Activated T-cell treated with anti-CD3 and anti-CD28 coated beads for 48 hours (primary cell): Measurements from ENCODE around the gene CMC1.

ENCODE experiments used
- DNase-seq: peaks from one replicate; pipeline ENCODE4 v3.0.0-alpha.2; 2020; ENCODE audit warnings: low read depth

Gene CMC1

DNA sequence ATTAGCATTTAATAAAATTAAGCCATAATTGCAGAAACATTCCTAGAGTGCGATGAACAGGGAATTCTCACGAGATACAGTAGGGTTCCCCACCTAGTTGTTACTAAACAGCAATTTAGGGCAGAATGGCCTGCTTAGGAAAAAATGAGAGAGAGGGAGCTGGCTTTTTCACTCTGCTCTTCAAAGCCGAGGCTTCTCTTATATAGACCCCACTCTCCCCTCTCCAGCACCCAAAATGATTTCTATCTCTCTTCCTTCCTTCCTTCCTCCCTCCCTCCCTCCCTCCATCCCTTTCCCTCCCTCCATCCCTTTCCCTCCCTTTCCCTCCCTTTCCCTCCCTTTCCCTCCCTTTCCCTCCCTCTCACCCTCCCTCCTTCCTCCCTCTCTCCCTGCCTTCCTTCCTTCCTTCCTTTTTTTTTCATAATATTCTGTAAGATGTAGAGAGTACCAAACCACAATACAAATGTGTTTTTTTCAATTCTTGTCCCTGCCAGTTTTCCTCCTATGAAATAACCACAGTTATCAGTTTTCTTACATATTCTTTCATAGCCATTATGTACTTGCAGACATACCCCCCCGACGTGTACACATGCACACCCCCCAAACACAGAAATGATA lies 59.0 kb downstream of the CMC1 start:
- DNase-seq = no peak

DNA sequence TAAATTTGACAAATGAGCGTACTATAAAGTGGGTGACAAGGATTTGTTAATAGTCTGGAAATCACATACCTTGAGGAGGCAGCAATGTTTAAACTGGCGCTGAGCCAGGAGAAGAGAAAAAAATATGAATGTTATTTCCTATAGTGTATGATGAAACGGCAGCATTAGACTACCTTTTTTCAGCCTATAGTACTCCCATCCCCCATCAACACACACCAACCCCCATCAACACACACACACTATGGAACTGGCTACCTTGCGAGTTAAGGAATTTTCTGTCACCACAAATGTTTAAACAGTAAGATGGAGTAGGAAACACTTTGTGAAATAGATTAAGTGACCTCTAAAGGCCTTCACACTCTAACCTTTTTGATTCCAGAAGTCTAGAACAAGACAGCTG lies 60.3 kb downstream of the CMC1 start:
- no peak for DNase-seq

DNA sequence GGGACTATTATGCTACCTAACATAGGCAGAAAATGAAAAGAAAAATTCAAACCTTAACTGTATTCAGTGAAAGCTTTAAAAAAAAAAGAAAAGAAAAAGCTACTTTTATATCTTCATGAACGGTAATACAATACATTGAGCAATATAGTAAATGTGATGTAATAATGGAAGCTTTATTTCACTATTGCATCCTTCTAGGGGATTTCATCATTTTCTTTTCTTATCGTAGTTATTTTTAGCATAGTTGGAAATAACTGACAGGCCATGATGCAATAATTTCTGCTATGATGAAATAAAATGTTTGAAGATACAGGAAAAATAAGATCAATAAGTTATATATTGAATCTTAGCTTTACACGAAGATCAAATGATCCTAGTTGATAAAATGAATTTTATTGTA lies 66.8 kb downstream of the CMC1 start:
- no peak for DNase-seq

DNA sequence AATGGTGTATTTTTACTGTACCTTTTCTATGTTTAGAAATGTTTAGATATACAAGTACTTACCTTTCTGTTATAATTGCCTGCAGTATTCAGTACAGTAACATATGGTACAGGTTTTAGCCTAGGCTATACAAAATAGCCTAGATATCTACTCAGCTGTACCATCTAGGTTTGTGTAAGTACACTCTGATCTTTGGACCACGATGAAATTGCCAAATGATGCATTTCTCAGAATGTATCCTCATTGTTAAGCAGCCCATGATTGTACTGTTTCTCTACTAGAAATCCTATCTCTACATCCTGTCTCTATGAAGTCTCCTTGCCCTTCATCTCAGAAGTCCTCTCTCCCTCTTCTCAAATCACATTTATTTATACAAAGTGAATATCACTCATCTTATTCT lies 74.3 kb downstream of the CMC1 start:
- no peak for DNase-seq

DNA sequence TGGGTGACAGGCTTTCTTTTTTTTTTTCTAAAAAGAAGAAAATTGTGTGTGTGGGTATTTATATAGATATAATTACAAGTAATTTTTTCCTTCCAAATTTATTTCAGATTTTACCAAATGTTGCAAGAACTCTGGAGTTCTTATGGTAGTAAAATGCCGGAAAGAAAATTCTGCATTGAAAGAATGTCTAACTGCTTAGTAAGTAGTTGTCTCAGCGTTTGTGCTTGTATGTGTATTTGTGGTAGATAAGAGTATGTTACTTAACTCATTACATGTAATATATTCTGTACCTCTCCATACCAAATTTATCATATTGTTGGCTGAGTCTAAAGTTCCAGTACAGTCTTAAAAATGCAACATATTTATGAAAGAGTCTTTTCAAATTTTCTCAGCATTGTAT lies 74.8 kb downstream of the CMC1 start:
- no peak for DNase-seq

DNA sequence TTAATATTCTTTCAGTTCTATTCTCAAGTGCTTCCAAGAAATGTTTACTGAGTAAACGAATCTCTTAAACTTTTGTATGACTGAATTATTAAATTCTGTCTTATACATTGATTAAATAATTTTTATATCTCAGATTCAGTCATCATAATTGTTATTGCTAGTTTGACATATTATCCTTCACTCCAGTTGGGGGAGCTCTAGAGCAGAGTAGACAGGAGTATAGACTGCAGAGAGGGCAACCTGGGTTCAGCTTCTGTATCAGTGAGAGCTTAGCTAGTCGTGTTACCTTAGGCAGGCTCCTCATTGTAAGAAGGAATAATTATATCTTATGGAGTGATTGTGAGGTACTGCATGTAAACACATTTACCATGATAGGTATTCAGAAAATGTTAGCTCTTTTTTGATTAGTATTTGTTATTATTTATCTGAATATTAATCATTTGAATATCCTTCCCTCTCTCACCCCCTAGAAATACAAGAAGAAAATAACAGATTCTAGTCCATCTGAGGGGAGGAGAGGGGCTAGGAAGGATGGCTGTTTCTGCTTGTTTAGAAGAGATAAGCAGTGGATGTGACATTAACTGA lies 76.1 kb downstream of the CMC1 start:
- DNase-seq = no peak

DNA sequence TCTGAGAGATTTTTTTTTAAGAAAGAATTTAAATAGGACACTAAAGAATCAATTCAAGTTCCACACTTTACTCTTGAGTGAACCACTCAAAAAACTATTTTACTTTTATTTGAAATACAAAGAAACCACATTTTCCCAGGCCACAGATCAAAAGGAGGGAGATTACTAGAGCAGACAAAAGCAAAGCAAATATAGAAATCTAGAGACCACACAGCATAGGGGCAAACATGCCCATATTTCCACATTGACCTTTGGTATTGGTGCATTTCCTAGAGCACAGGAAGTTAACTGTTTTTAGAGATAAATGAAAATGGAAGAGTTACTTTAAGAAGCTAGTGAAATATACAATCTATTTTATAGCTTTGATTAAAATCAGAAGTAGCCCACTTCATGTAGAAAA lies 79.6 kb downstream of the CMC1 start:
- no peak for DNase-seq

DNA sequence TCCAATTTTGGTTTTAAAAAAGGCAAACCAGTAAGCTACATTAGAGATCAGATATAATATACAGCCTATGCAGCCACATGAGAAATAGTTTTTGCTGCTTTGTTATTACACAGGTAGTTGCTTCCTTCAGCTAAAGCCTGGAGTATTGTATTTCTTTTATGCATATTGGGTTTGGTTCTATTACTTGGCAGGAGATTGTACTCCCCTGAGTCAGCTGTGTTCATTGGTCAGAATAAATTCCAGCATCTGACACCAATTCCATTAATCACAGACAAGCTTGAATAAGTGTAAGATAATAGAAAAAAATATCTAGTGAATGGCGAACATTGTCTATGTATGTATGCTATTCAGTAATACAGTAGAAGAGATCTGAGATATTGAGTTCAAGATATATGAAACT lies 81.0 kb downstream of the CMC1 start:
- no peak for DNase-seq

DNA sequence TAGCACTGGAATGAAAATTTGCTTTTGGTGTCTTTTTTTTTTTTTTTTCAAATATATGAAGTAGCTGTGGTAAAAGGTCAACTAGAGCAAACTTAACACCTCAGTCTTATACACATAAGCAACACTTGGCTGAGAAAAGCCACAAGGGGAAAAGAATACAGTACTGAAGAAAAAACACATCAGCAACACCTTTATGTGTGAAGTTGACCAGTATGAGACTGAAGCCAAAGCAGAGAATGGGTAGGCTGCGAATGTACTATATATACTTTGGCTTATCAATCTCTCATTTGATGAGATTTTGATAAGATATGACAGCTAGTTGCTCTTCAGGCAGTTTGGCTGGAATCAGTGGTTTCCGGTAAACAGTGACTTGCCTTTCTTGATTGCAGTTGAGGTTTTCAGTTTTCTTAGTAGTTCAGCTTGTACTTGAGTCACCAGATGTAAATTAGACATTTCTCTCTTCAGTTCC lies 85.1 kb downstream of the CMC1 start:
- DNase-seq = no peak

DNA sequence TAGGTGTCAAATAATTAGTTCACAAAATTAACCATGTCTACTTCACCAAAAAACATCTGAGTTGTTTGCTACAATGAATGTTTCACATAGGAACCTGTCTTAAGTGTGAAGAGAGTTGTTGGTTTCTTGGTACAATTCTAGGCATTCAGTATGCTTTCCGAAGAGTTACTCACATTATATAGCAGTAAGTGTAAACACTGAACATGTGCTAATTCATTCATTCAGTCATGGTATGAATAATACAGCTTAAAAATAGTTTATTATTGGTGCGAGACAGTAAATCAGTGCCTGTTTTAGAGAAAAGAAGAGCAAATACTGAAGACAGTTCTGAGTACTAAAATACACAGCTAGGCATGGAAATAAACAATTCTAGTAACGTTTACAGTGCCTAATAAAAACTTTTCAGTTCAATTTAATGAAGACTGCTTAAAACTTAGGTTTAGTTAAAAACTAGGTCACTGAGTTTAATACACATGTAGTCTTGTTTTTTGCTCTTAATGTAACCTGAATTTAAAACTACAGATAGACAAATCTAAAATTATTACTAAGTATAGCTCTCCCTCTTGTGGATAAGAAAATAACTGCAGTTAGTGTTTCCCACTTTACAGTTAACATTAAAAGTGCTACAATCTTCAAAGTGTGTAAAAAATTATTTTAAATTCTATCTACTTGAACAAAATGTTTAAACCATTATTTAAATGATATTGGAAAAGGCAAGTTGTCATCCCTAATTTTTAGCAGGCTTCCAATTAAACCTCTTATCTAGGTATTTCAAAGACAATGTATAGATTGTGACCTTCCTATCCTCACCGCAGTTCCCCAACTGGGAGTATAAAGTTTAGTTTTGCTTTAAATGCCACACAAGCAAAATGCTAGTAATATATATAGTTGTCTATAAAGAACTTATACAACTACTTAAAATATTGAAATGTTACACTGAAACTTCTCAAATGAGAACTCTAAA lies 87.1 kb downstream of the CMC1 start:
- DNase-seq = no peak

DNA sequence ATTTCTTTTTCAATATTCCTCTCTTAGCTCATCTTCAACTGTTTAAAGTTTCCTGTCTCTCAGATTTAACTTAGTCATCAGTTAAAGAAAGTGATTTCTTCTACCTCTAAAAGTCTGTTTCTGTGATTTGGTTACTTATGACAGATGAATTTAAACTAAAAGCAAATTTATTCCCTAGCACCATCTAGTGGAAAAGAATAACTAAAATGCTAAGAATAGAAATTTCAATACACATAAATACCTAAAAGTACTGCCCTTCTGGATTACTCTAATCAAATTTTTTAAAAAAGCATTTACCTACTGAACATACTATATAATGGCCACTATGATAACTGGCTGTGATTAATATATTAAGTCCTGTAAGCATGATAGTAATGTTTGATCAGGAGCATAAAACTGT lies 93.1 kb downstream of the CMC1 start:
- no peak for DNase-seq

DNA sequence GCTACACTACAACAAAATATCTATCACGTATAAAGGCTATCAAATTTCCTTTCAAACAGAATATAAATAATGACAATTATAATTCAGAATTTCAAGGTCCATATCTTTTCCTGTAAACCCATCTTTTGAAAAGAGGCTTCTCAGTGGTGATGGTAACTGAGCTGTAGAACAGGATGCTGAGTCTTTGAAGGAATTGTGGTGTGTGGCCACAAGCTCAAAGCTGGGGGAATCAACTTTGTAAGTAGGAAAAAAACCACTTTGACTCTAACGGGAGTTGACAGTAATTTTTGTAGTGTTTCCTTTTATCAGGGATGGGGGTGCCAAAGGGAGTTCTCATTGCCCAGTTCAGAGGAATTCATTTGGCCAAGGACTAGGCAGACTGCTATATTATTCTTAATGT lies 93.8 kb downstream of the CMC1 start:
- DNase-seq = no peak

DNA sequence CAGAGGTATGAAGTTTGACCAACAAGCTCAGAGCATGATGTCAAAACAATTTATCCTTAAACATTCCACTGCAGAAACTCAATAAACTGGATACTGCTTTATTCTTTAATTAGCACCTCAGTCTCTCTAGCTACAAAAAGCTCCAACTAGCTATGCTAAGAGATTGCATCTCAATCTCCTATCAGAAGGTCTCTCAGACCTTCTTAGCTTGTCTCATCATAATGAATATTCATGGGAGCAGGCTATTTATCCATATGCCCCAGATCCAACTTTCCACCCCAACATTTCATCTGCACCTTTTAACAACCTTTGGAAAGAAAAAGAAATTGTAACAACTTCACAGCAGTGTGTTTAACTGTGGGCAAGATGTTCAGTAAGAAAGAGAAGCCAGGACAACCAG lies 95.8 kb downstream of the CMC1 start:
- no peak for DNase-seq

DNA sequence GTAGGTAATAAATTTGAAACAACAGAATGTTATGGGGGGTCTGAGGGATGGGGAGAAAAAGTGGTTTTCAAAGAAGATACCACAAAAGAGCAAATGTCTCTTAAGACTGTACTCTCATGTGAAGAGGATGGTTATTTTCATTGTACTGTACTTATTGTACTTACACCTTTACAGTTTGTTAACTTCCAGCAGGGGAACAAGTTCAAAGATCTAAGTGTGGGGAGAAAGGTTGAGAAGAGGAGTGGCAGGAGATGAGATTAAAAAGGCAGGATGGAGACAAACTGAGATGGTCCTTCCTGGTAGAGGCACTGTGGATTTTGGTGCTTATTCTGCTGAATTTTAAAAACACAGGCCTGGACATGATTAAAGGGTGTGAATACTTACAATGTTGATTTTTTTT lies 101.7 kb downstream of the CMC1 start:
- no peak for DNase-seq

DNA sequence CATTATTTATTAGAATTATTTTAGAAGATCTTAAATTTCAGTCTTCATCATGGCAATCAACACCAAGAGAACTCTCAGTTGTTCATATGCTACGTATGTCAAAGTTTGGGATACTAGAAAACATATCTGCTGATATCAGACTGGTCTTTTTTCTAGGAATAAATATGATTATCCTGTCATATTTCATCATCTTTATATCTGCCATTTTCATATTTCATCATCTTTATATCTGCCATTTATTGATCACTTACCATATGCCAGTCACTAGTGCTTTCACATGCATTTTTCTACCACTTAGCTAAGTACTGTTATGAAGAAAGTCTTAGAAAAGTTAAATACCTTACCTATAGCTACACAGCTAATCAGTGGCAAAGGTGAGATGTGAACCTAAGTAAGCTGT lies 104.3 kb downstream of the CMC1 start:
- DNase-seq = no peak

DNA sequence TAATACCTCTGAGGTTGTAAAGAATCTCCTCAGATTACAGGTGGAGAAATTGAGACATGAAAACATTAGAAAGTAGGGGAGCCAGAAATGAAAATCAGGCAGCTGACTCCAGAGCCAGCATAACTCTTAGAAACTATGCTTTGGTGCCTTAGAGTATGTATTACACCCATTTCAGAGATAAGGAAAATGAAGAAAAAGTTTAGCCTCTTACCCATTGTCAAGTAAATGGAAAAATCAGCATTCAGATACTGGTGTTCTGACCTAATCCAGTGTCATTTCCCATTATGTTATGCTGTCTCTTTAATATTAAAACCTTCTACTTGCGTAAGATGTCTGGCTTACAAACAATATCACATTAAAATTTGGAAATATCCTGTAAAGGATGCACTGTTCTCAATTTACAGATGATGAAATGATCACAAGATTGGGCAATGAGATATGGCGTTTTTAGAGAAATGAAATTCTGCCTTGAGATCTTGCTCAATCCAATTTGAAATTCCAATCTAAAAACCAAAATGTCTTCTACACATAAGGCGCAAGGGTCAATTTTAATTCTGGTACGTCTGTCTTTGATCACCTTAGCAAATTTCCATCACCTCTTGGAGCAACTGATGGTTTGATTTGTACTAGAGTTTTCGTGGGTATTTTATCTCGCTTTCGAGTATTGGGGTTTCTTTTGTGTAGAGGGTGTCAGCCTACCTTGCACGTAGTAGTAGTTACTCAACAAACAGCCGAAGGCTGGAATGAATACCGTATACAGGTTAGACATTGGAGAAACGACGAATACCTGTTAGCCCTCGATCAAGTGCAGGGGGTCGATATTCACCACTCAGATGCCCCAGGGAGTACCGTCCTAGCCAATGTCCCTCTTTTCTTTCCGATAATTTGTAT lies 106.2 kb downstream of the CMC1 start:
- no peak for DNase-seq

DNA sequence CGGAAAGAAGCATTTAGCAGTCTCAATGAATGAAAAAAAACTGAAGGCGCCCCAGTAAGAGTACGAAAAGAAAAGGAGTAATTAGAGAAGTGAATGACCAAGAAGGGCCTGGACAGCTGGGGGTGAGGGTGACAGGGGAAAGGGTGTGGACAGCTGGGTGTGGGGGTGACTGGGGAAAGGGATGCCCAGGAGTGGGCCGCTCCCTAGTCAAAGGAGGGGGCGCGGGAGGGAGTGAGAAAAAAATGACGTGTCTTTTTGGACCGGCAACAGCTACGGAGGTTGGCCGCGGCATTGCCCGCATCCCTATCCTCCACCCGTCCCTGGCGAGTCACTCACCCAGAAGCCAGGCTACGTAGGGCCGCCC lies 106.8 kb downstream of the CMC1 start:
- DNase-seq = no peak

DNA sequence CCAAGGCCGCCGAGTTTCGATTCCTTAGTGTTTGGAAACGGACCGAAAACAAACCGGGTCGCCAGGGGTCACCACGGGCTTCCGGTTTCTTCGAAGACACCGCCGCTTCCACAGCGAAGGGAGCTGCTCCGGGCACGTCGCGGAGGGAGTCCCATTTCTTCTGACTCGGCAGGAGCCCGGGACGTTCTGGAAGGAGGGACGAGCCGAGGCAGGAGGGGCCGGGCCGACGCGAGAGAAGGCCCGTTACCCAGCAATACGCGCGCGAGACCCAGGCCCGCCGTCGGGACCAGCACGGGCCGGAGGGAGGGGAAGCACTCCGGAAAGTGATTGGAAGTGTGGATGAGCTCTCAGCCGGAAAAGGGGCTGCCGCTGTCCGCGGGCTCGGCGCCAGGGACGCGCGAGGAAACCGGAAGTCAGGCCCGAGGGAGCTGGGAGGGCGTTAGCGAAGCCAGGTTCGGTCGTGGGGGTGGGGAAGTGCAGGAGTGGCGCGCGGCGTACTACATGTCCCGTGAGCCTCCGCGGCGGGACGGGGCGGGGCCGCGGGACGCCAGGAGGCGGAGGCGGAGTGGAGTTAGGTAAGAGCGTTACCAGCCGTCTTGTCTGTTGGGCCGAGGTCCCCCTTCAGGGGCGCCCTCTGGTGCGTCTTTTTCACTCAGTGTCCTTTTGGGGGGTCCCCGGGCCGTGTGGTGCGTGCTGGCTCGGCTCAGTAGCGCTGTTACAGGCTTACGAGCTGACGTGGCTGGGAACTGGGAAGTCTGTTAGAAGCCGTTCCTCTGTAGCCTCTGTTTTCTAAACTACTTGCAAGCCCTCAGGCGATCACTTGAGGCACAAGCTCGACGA lies 107.4 kb downstream of the CMC1 start, which contains the start of the genes AZI2 and ZCWPW2:
Gene AZI2 (minus strand): TSS at position 196 of the 840 bp plus-strand sequence. CDS start 8,207 bp downstream, outside the sequence.
Gene ZCWPW2 (plus strand): TSS at position 93 of the 840 bp plus-strand sequence. CDS start 64,348 bp downstream, outside the sequence.
- DNase-seq = peak; percentile 90

DNA sequence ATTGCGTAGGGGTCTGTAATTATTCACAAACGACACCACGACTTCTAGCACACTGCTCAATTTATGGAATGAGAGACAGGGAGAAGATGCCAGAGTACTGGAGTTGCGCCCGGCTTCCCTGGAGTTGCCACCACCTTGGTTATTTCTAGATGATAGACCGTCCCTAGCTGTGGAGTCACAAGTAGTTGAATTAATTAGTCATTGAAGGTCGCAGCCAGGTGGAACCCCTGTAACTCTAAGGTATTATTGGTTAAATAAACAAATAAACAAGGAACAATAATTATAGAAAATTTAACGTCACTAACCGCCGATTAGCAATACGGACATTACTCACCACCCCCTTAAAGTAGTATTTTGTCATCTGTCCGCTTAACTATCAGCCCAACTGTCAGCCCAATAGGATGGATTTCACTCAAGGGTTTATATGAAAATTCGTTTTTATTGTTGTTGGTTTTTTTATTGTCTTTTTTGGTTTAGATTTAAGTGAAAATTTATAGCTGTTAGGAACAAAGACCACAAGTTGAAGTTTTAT lies 108.1 kb downstream of the CMC1 start:
- no peak for DNase-seq
